Heart right ventricle (tissue), 16 donors: ENCODE results near the gene WDR64. TPM values are rescaled to one million over a fixed set of nuclear protein-coding genes. Genes with fewer than 3 reads are reported as not detected.

Experiments
- ATAC-seq, 8 donors: fragments of 200-7000 bp; cut with Tn5 transposase; one replicate each; pipeline ENCODE4 v1.9.1; 2020; ENCODE audit warnings: mild to moderate bottlenecking in 8 of 8, moderate library complexity in 8 of 8, moderate number of reproducible peaks in 1 of 8
- DNase-seq, 2 donors: peaks; one replicate each; pipeline ENCODE4 v3.0.0-alpha.2; 2020
- H3K27ac ChIP-seq, 10 donors: fragments of 200-600 bp; sonication (generic) in 2 of 10; one replicate each; pipeline versions ENCODE4 v1.5.0 to v1.8.0; 2020 to 2022; ENCODE audit warnings: mild to moderate bottlenecking in 3 of 10
- H3K27me3 ChIP-seq, 7 donors: fragments of 200-600 bp; one replicate each; pipeline ENCODE4 v1.8.0; 2021 to 2022; ENCODE audit warnings: mild to moderate bottlenecking in 2 of 7
- H3K36me3 ChIP-seq, 9 donors: fragments of 200-600 bp; sonication (generic) in 1 of 9; one replicate each; pipeline versions ENCODE4 v1.5.0 to v1.8.0; 2020 to 2022; ENCODE audit warnings: mild to moderate bottlenecking in 2 of 9
- H3K4me1 ChIP-seq, 9 donors: fragments of 200-600 bp; sonication (generic) in 1 of 9; one replicate each; pipeline versions ENCODE4 v1.5.0 to v1.8.0; 2020 to 2022; ENCODE audit warnings: mild to moderate bottlenecking in 4 of 9
- H3K4me3 ChIP-seq, 10 donors: fragments of 200-600 bp; sonication (generic) in 2 of 10; one replicate each; pipeline versions ENCODE4 v1.5.0 to v1.8.0; 2020 to 2022; ENCODE audit warnings: mild to moderate bottlenecking in 7 of 10, moderate library complexity in 2 of 10
- H3K9me3 ChIP-seq, 11 donors: fragments of 200-600 bp in 10 of 11; sonication (generic) in 2 of 11; one replicate each; pipeline versions ENCODE4 v1.5.0 to v1.8.0; 2013 to 2022; ENCODE audit warnings: mild to moderate bottlenecking in 2 of 11, control low read depth in 1 of 11, moderate library complexity in 1 of 11
- CTCF ChIP-seq, 9 donors: fragments of 200-600 bp; sonication (generic) in 2 of 9; IDR thresholded peaks; one replicate each; pipeline versions ENCODE4 v1.5.0 to v1.8.0; 2021 to 2022; ENCODE audit warnings: antibody characterized with exemption in 9 of 9, mild to moderate bottlenecking in 5 of 9, moderate library complexity in 1 of 9
- WGBS, 2 donors: extraction: QIAGEN DNeasy Blood & Tissue Kit; methylation state at CpG; one replicate each; pipeline ENCODE4 v1.1.7; 2013; ENCODE audit warnings: inconsistent platforms in 1 of 2; 5-methylcytosine and 5-hydroxymethylcytosine counted together
- intact Hi-C, 10 donors: fragments of 100-400 bp; cut with DNase I; formaldehyde crosslinking; loops; one replicate each; pipeline versions ENCODE4 v1.11.1 to v1.14.2; 2022
- polyA plus RNA-seq, 2 donors: library from polyadenylated mRNA; stranded (reverse); fragments of 200-250 nt; gene quantifications; one replicate each; pipeline ENCODE4 v1.2.3, GENCODE V29; 2013
- total RNA-seq, 10 donors: library from RNA; stranded (reverse); fragmentation: NEBNext Ultra II Directional in 3 of 10; extraction: Animal tissue kit (Norgen Biotek cat#: 25700) in 3 of 10; gene quantifications; one replicate each; pipeline versions ENCODE4 v1.2.1 to v1.2.4, GENCODE V29; 2021 to 2023
- donor health status: Arrhythmogenic right ventricular cardiomyopathy.
- donor health status: ischemic (EF 13 %, LVEDD 7.1; RV severe dilation, severe dysfunction).
- donor health status: healthy with polysubstance abuse.
- donor health status: DM: no; HTN: yes; CAD: no.
- donor health status: DM: no; HTN: no; CAD: no.
- donor health status: ischemic (EF 25% LVEDD 6.9; RV normal size, moderate dysfunction).
- donor health status: ischemic (EF 25% LVEDD 5.7; RV mildly dilated, moderate dysfunction).
- donor health status: healthy.
- donor health status: DM: yes; HTN: yes; CAD: no.
- donor health status: Ischemic cardiomyopathy.
- donor health status: ischemic (EF 35%, LVEDD 5.7; RV mildly dilated, moderate dysfunction).
- donor health status: nonischemic (EF 11% LVEDD 7.7; RV severe dilation, severe dysfunction).
- donor health status: DM: yes; HTN: yes; CAD: no.
- donor health status: PGD.
- donor health status: ischemic (EF 29% LVEDD 5.4; RV normal size, mild dysfunction).
- donor health status: nonischemic (EF 23%, LVEDD 6.1; RV moderate dilation, normal function).

Gene WDR64
- total and polyA plus RNA-seq, 12 donors = 0.59 TPM; not detected in 11

- H3K36me3 ChIP-seq = no peaks in the 10 kb centered on the region
- TF ChIP-seq CTCF (IDR thresholded peaks at IDR 0.05) = no peak
- ATAC-seq (no peak), DNase-seq (no peak)
- no peak overlapping the region for H3K4me3 ChIP-seq
- intact Hi-C loops = no loop called here
- H3K4me1 ChIP-seq = no peaks in the 10 kb centered on the region
- H3K27me3 ChIP-seq = peaks cover 0 to 5% (median 0%) of the 10 kb centered on the region in 7 donors
- no peaks in the 10 kb centered on the region for H3K9me3 ChIP-seq
- WGBS, 2 donors = 91 to 95% methylated on average over 1 of the region's 1 CpG
- no peak overlapping the region for H3K27ac ChIP-seq
These were observed 20.2 kb downstream of the WDR64 start for GRCh38 chr1:241672301-241672700.

DNA sequence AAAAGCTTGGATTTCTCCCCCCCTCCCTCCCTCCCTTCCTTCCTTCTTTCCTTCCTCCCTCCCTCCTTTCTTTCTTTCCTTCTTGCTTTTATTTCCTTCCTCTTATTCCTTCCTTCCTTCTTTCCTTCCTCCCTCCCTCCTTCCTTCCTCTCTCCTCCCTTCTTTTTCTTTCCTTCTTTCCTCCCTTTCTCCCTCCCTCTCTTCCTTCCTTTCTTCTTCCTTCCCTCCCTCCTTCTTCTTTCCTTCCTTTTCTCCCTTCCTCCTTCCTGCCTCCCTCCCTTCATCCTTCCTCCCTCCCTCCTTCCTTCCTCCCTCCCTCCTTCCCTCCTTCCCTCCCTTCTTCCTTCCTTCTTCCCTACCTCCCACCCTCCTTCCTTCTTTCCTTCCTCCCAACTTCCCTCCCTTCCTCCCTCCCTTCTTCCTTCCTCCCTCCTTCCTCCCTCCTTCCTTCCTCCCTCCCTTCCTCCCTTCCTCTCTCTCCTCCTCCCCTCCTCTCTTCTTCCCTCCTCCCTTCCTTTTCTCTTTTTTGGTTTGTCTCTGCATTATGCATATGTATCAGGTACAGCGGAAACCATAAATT is 22.8 kb downstream of the WDR64 start:
- Histone ChIP-seq H3K9me3 (no peaks in the 10 kb centered on the region), H3K27ac (no peak overlapping the region), H3K4me3 (no peak overlapping the region), H3K4me1 (no peaks in the 10 kb centered on the region), H3K36me3 (no peaks in the 10 kb centered on the region), H3K27me3 (peaks cover 0 to 13% (median 0%) of the 10 kb centered on the region in 7 donors)
- intact Hi-C loops = no loop called here
- WGBS, 2 donors = 91 to 94% methylated on average over 1 of the region's 1 CpG
- no peak for TF ChIP-seq CTCF (IDR thresholded peaks at IDR 0.05)
- DNase-seq = no peak
- ATAC-seq = no peak

DNA sequence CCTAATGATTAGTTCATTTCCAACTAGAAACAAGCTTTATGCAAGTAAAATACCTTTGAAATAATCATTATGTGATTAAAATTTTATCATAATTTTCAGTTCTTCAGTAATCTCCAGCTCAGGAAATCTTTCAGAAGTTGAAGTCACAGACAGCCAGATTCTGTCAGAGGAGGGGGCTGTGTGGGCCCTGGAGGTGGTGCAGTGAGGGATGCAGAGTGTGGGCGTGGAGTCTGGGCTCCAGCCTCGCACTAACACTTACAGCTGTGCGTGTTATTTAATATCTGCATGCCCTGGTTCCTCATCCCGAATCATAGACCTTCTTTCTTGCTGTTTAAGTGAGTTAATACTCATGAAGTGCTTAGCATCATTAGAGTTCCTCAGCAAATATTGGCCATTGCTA is 23.9 kb downstream of the WDR64 start:
- no peak overlapping the region for H3K27ac ChIP-seq
- no peak overlapping the region for H3K4me3 ChIP-seq
- intact Hi-C loops = no loop called here

GRCh38 chr1:241677201-241677600 is 25.1 kb downstream of the WDR64 start:
- ATAC-seq = no peak
- no peak for DNase-seq
- intact Hi-C loops = no loop called here
- Histone ChIP-seq H3K27ac (no peak overlapping the region), H3K4me1 (no peaks in the 10 kb centered on the region), H3K4me3 (no peak overlapping the region), H3K27me3 (peaks cover 0 to 8% (median 0%) of the 10 kb centered on the region in 7 donors), H3K9me3 (peaks cover 0 to 6% (median 0%) of the 10 kb centered on the region in 11 donors), H3K36me3 (no peaks in the 10 kb centered on the region)
- TF ChIP-seq CTCF (IDR thresholded peaks at IDR 0.05) = no peak
- 74 to 92% methylated on average over 5 of the region's 5 CpGs for WGBS, 2 donors

More for the DNA sequence above, 23.9 kb downstream of the WDR64 start:
- ATAC-seq (no peak), DNase-seq (no peak)
- no peaks in the 10 kb centered on the region for H3K36me3 ChIP-seq
- TF ChIP-seq CTCF (IDR thresholded peaks at IDR 0.05) = no peak
- H3K27me3 ChIP-seq = peaks cover 0 to 13% (median 0%) of the 10 kb centered on the region in 7 donors
- 59 to 65% methylated on average over 4 of the region's 4 CpGs for WGBS, 2 donors
- H3K4me1 ChIP-seq = no peaks in the 10 kb centered on the region
- H3K9me3 ChIP-seq = peaks cover 0 to under 1% (median 0%) of the 10 kb centered on the region in 11 donors
